H9 (cell line): ENCODE measurements around the gene ANKRD11. TPM values are rescaled to one million over a fixed set of nuclear protein-coding genes. Genes with fewer than 3 reads are reported as not detected.
A peak's percentile ranks its signal among the peaks of the same experiment; 100 is the strongest.
"Not testable (repeated sequence)": the region's sequence is repeated elsewhere in the genome, so short reads cannot be mapped to it uniquely, and the experiment has no call there.

Experiments
- DNase-seq: peaks from one replicate; pipeline ENCODE4 v3.0.0-alpha.2; 2017
- H2AFZ ChIP-seq: one replicate; pipeline ENCODE4 v1.6.1; 2013; ENCODE audit warnings: mild to moderate bottlenecking, low read length, control low read depth, moderate library complexity
- H2AK5ac ChIP-seq: 2 replicates; pipeline ENCODE4 v1.6.1; 2013; ENCODE audit warnings: low read length, control low read depth, mixed read lengths; ENCODE audit not compliant: insufficient read length
- H2BK120ac ChIP-seq: one replicate; pipeline ENCODE4 v1.6.1; 2013; ENCODE audit warnings: low read depth, mild to moderate bottlenecking, low read length, control low read depth, inconsistent platforms; ENCODE audit not compliant: poor library complexity, severe bottlenecking
- H2BK12ac ChIP-seq: 2 replicates; pipeline ENCODE4 v1.6.1; 2013; ENCODE audit warnings: low read length, control low read depth, mixed read lengths, low read depth; ENCODE audit not compliant: insufficient read length
- H2BK15ac ChIP-seq: 2 replicates; pipeline ENCODE4 v1.6.1; 2013; ENCODE audit warnings: low read depth, low read length, control low read depth
- H2BK20ac ChIP-seq: one replicate; pipeline ENCODE4 v1.6.1; 2013; ENCODE audit warnings: low read depth, mild to moderate bottlenecking, low read length, control low read depth, inconsistent platforms; ENCODE audit not compliant: poor library complexity, severe bottlenecking
- H2BK5ac ChIP-seq: 2 replicates; pipeline ENCODE4 v1.6.1; 2013; ENCODE audit warnings: low read length, control low read depth, mixed read lengths; ENCODE audit not compliant: insufficient read length
- H3K14ac ChIP-seq: 2 replicates; pipeline ENCODE4 v1.6.1; 2013; ENCODE audit warnings: low read length, control low read depth; ENCODE audit not compliant: insufficient read depth
- H3K18ac ChIP-seq: 2 replicates; pipeline ENCODE4 v1.6.1; 2013; ENCODE audit warnings: low read depth, mild to moderate bottlenecking, mixed read lengths, low read length, control low read depth; ENCODE audit not compliant: insufficient read length
- H3K23ac ChIP-seq: 2 replicates; pipeline ENCODE4 v1.6.1; 2013; ENCODE audit warnings: low read length, control low read depth, mixed read lengths, low read depth; ENCODE audit not compliant: insufficient read length
- H3K23me2 ChIP-seq: 2 replicates; pipeline ENCODE4 v1.6.1; 2013; ENCODE audit warnings: low read depth, mild to moderate bottlenecking, mixed read lengths, low read length, control low read depth; ENCODE audit not compliant: insufficient read length, poor library complexity, severe bottlenecking
- H3K27ac ChIP-seq: 2 replicates; pipeline ENCODE4 v1.5.1; 2013; ENCODE audit warnings: low read length, control low read depth, mixed read lengths, low read depth; ENCODE audit not compliant: insufficient read length
- H3K27me3 ChIP-seq: 2 replicates; pipeline ENCODE4 v1.6.1; 2013; ENCODE audit warnings: low read length, control low read depth, inconsistent platforms; ENCODE audit not compliant: insufficient read depth
- H3K4ac ChIP-seq: 2 replicates; pipeline ENCODE4 v1.6.1; 2013; ENCODE audit warnings: low read depth, mild to moderate bottlenecking, control low read depth, inconsistent platforms, low read length, moderate library complexity
- H3K4me1 ChIP-seq: 2 replicates; pipeline ENCODE4 v1.6.1; 2013; ENCODE audit warnings: low read length, control low read depth, inconsistent platforms; ENCODE audit not compliant: insufficient read depth
- H3K4me2 ChIP-seq: 2 replicates; pipeline ENCODE4 v1.6.1; 2013; ENCODE audit warnings: low read length, control low read depth, mixed read lengths; ENCODE audit not compliant: insufficient read length, insufficient read depth
- H3K56ac ChIP-seq: 2 replicates; pipeline ENCODE4 v1.6.1; 2013; ENCODE audit warnings: low read depth, mild to moderate bottlenecking, mixed read lengths, low read length, control low read depth; ENCODE audit not compliant: insufficient read length
- H3K79me1 ChIP-seq: 2 replicates; pipeline ENCODE4 v1.6.1; 2013; ENCODE audit warnings: low read depth, mild to moderate bottlenecking, moderate library complexity, low read length, control low read depth, inconsistent platforms; ENCODE audit not compliant: insufficient read depth, poor library complexity, severe bottlenecking
- H3K79me2 ChIP-seq: 2 replicates; pipeline ENCODE4 v1.6.1; 2013; ENCODE audit warnings: low read length, control low read depth, inconsistent platforms; ENCODE audit not compliant: insufficient read depth
- H3K9ac ChIP-seq: 2 replicates; pipeline ENCODE4 v1.6.1; 2013; ENCODE audit warnings: low read length, control low read depth, mixed read lengths; ENCODE audit not compliant: insufficient read length; ENCODE audit errors: extremely low read depth
- H3K9me3 ChIP-seq: one replicate; pipeline ENCODE4 v1.6.1; 2013; ENCODE audit warnings: low read depth, low read length, inconsistent platforms; ENCODE audit not compliant: control insufficient read depth
- H3T11ph ChIP-seq: one replicate; pipeline ENCODE4 v1.6.1; 2013; ENCODE audit warnings: mild to moderate bottlenecking, low read length, control low read depth, inconsistent platforms
- H4K20me1 ChIP-seq: one replicate; pipeline ENCODE4 v1.6.1; 2013; ENCODE audit not compliant: control insufficient read depth, insufficient read length, insufficient read depth
- H4K5ac ChIP-seq: 2 replicates; pipeline ENCODE4 v1.6.1; 2013; ENCODE audit warnings: low read depth, mild to moderate bottlenecking, mixed read lengths, low read length, control low read depth; ENCODE audit not compliant: insufficient read length
- H4K8ac ChIP-seq: replicated peaks from 2 replicates; pipeline ENCODE4 v1.6.1; 2013; ENCODE audit warnings: low read length, control low read depth, mixed read lengths, low read depth; ENCODE audit not compliant: insufficient read length
- H4K91ac ChIP-seq: 2 replicates; pipeline ENCODE4 v1.6.1; 2013; ENCODE audit warnings: low read depth, mild to moderate bottlenecking, moderate library complexity, mixed read lengths, low read length, control low read depth; ENCODE audit not compliant: insufficient read length
- H3K27ac Mint-ChIP-seq, 3 experiments: 2 replicates in 2 of 3; 3 replicates in 1 of 3; pipeline ENCODE4 v1.8.0; 2020 to 2021; ENCODE audit warnings: mixed read lengths in 3 of 3, mild to moderate bottlenecking in 1 of 3, moderate library complexity in 1 of 3
- H3K27me3 Mint-ChIP-seq: 2 replicates; pipeline ENCODE4 v1.8.0; 2021; ENCODE audit warnings: low read depth, mild to moderate bottlenecking, moderate library complexity, mixed read lengths
- H3K36me3 Mint-ChIP-seq, 3 experiments: 2 replicates in 2 of 3; 3 replicates in 1 of 3; pipeline ENCODE4 v1.8.0; 2020 to 2021; ENCODE audit warnings: low read depth in 3 of 3, mixed read lengths in 3 of 3; ENCODE audit not compliant: insufficient read depth in 1 of 3
- H3K4me1 Mint-ChIP-seq, 2 experiments: 2 replicates each; pipeline ENCODE4 v1.8.0; 2020; ENCODE audit warnings: mixed read lengths in 2 of 2
- H3K4me3 Mint-ChIP-seq, 2 experiments: 2 replicates in 1 of 2; 3 replicates in 1 of 2; pipeline ENCODE4 v1.8.0; 2020 to 2021; ENCODE audit warnings: mild to moderate bottlenecking in 2 of 2, mixed read lengths in 2 of 2, moderate library complexity in 1 of 2
- H3K9me3 Mint-ChIP-seq, 2 experiments: 2 replicates in 1 of 2; 3 replicates in 1 of 2; pipeline ENCODE4 v1.8.0; 2020; ENCODE audit warnings: mild to moderate bottlenecking in 2 of 2, mixed read lengths in 2 of 2, moderate library complexity in 1 of 2
- CTCF ChIP-seq: fragments of 200-600 bp; sonication (generic); conservative IDR thresholded peaks from 3 replicates; pipeline ENCODE4 v1.8.0; 2021; ENCODE audit warnings: antibody characterized with exemption, mild to moderate bottlenecking
- WGBS: extraction: QIAGEN DNeasy Blood & Tissue Kit; methylation state at CpG from one replicate; pipeline ENCODE4 v1.1.7; 2013; ENCODE audit warnings: missing lambda C conversion rate, low lambda C conversion rate, mixed read lengths; ENCODE audit not compliant: insufficient read length; ENCODE audit errors: extremely low coverage; 5-methylcytosine and 5-hydroxymethylcytosine counted together
- total RNA-seq: library from RNA; stranded (reverse); gene quantifications from 2 replicates; pipeline ENCODE4 v1.2.1, GENCODE V29; 2021

The ANKRD11 gene
- total RNA-seq, 1 experiment from 2014 or later: 181 TPM

DNA sequence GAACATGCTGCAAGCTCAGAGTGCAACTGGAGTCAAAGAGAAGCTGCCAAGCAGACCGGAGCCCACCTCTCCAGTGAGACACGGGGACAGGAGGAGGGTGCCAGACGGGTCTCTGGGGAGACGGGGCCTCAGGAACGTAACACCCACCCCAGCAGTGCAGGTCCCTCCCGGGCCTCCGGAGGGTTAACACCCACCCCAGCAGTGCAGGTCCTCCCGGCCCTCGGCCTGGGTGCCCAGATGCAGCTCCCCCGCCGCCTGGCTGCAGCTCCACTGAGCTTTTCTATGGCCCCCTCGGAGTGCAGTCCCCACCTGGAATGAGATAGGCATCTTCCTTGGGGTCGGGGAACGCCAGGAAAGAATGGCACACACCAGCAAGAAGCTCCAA, 182.9 kb downstream of the ANKRD11 start:
- Histone ChIP-seq H3K18ac (no peak overlapping the region), H2AK5ac (no peak overlapping the region), H2BK20ac (no peak overlapping the region), H3K4ac (no peak overlapping the region), H2AFZ (no peak overlapping the region), H3K14ac (no peak overlapping the region), H4K20me1 (no peaks in the 10 kb centered on the region), H3K9ac (no peak overlapping the region), H4K91ac (no peak overlapping the region), H3K4me2 (no peak overlapping the region), H3K79me1 (peaks cover 2% of the 10 kb centered on the region), H3K4me1 (no peaks in the 10 kb centered on the region), H3K23me2 (no peaks in the 10 kb centered on the region), H3T11ph (no peak overlapping the region), H3K27me3 (no peaks in the 10 kb centered on the region), H2BK15ac (no peak overlapping the region), H3K27ac (no peak overlapping the region), H3K23ac (no peak overlapping the region), H2BK12ac (no peak overlapping the region), H3K56ac (no peak overlapping the region), H2BK5ac (no peak overlapping the region), H4K8ac (no peak overlapping the region), H3K9me3 (no peaks in the 10 kb centered on the region), H3K79me2 (peaks cover 36% of the 10 kb centered on the region; the same call in 1 of the 2 replicates), H2BK120ac (no peak overlapping the region), H4K5ac (no peak overlapping the region)
- DNase-seq: no peak
- peaks cover 18 to 51% (median 33%) of the 10 kb centered on the region in 3 experiments; a peak in 6 of 7 replicates for H3K36me3 Mint-ChIP-seq
- TF ChIP-seq CTCF: no peak
- peak overlapping the region in 2 of 3 experiments; percentile 76 to 81; a peak in 2 of 7 replicates for H3K27ac Mint-ChIP-seq
- no peaks in the 10 kb centered on the region; a peak in 1 of 5 replicates for H3K9me3 Mint-ChIP-seq
- no CpG with 5 or more reads among the region's 14 CpGs for WGBS
- H3K27me3 Mint-ChIP-seq: no peaks in the 10 kb centered on the region; the same call in 1 of the 2 replicates
- no peak overlapping the region for H3K4me3 Mint-ChIP-seq
- peaks cover 9 to 12% of the 10 kb centered on the region in 2 experiments for H3K4me1 Mint-ChIP-seq

DNA sequence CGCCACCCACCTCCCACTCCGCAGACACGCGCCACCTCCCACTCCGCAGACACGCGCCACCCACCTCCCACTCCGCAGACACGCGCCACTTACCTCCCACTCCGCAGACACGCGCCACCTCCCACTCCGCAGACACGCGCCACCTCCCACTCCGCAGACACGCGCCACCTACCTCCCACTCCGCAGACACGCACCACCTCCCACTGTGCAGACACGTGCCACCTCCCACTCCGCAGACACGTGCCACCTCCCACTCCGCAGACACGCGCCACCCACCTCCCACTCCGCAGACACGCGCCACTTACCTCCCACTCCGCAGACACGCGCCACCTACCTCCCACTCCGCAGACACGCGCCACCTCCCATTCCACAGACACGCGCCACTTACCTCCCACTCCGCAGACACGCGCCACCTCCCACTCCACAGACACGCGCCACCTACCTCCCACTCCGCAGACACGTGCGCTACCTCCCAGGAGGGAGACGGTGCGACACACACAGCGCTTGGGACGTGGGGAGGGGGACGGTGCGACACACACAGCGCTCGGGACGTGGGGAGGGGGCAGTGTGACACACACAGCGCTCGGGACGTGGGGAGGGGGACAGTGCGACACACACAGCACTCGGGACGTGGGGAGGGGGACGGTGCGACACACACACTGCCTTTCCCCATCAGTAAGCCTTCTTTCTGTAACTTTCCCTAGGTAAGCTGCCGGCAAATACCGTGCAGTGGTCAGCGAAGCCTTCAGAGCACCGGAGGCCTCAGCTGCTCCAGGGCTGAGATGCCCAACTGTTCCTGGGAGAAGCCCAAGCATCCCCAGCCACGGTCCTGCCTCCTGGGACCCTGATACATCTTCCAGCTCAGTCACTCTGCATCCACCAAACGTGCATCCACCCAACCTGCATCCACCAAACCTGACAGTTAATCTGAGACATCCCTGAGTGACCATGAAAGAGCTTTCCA, 183.6 kb downstream of the ANKRD11 start:
- H3K79me1 ChIP-seq, H3K4me1 ChIP-seq, H3K4me3 Mint-ChIP-seq, H2BK20ac ChIP-seq, H4K20me1 ChIP-seq, H3K9ac ChIP-seq, H3K14ac ChIP-seq, H2BK5ac ChIP-seq, H4K91ac ChIP-seq, H2BK12ac ChIP-seq, H3K27me3 ChIP-seq, H3K4me2 ChIP-seq, H3K27me3 Mint-ChIP-seq, H3K18ac ChIP-seq, H3K23ac ChIP-seq, H2AFZ ChIP-seq, H3T11ph ChIP-seq, H4K8ac ChIP-seq, H3K27ac ChIP-seq, H2AK5ac ChIP-seq, H2BK15ac ChIP-seq, H3K23me2 ChIP-seq, H3K9me3 ChIP-seq, H2BK120ac ChIP-seq, H3K56ac ChIP-seq, H4K5ac ChIP-seq, DNase-seq, H3K4ac ChIP-seq, H3K9me3 Mint-ChIP-seq: not testable (repeated sequence)
- WGBS: no CpG with 5 or more reads among the region's 69 CpGs
- peaks cover 16 to 46% (median 28%) of the 10 kb centered on the region in 3 experiments; a peak in 6 of 7 replicates for H3K36me3 Mint-ChIP-seq
- H3K79me2 ChIP-seq: peaks cover 36% of the 10 kb centered on the region; the same call in 1 of the 2 replicates
- peaks cover 9 to 12% of the 10 kb centered on the region in 2 experiments for H3K4me1 Mint-ChIP-seq
- peak overlapping the region in 2 of 3 experiments; percentile 76 to 81; a peak in 3 of 7 replicates for H3K27ac Mint-ChIP-seq
